HepG2 (cell line): Measurements from ENCODE around the gene C2CD4A. TPM values are rescaled to one million over a fixed set of nuclear protein-coding genes. Genes with fewer than 3 reads are reported as not detected.

ENCODE experiments used
- ATAC-seq: fragments of 200-7000 bp; cut with Tn5 transposase; 3 replicates; pipeline ENCODE4 v1.9.1; 2020; ENCODE audit warnings: mild to moderate bottlenecking, moderate library complexity
- BruUV-seq: library from RNA; stranded (reverse); fragments of 400-500 nt; replicated peaks from 2 replicates; lab custom pipeline; 2021; lab: Mats Ljungman, UMichigan
- CTCF ChIA-PET: fragments of 300-600 bp; formaldehyde crosslinking; extraction: SDS; loops from one replicate; lab custom pipeline; 2021; ENCODE audit warnings: low total read pairs, inconsistent platforms, low intra/inter-chr PET ratio; lab: Yijun Ruan, JAX
- POLR2A ChIA-PET: fragments of 350-600 bp; sonication (Branson Sonifier 250); formaldehyde crosslinking; loops from one replicate; lab custom pipeline; 2020; ENCODE audit warnings: antibody characterized with exemption, inconsistent platforms; lab: Yijun Ruan, JAX
- DNase-seq: peaks from one replicate; pipeline ENCODE4 v3.0.0-alpha.2; 2015; ENCODE audit warnings: low spot score
- FAIRE-seq: peaks from 3 replicates; lab custom pipeline; 2011; peaks lifted over from hg19 to GRCh38; lab: Jason Lieb, UNC
- H2AFZ ChIP-seq: one replicate; pipeline ENCODE4 v1.6.1; 2011; ENCODE audit warnings: low read length, inconsistent platforms
- H3K27ac ChIP-seq: fragments of 300-600 bp; 3 replicates; pipeline ENCODE4 v1.8.0; 2011; ENCODE audit warnings: mixed run types, mild to moderate bottlenecking, mixed read lengths, low read length, inconsistent platforms; ENCODE audit not compliant: insufficient read depth; ENCODE audit errors: extremely low read length
- H3K27me3 ChIP-seq, 2 experiments: fragments of 200-600 bp in 1 of 2; 2 replicates in 1 of 2; 3 replicates in 1 of 2; pipeline versions ENCODE4 v1.6.0 to v1.8.0; 2011; ENCODE audit warnings: low read length in 2 of 2, mild to moderate bottlenecking in 2 of 2, moderate library complexity in 2 of 2, inconsistent platforms in 1 of 2; ENCODE audit not compliant: insufficient read depth in 2 of 2, control insufficient read depth in 1 of 2
- H3K36me3 ChIP-seq, 2 experiments: fragments of 200-600 bp in 1 of 2; replicated peaks in 1 of 2; 2 replicates in 1 of 2; 3 replicates in 1 of 2; pipeline versions ENCODE4 v1.5.1 to v1.8.0; 2011; ENCODE audit warnings: low read length in 2 of 2, inconsistent platforms in 1 of 2; ENCODE audit not compliant: insufficient read depth in 2 of 2, control insufficient read depth in 1 of 2
- H3K4me1 ChIP-seq: 2 replicates; pipeline ENCODE4 v1.5.1; 2012; ENCODE audit warnings: low read length, inconsistent platforms; ENCODE audit not compliant: insufficient read depth
- H3K4me2 ChIP-seq: 2 replicates; pipeline ENCODE4 v1.6.0; 2011; ENCODE audit warnings: low read depth, low read length, inconsistent platforms
- H3K4me3 ChIP-seq, 3 experiments: fragments of 200-600 bp in 1 of 3; sonication (generic), shearing (Covaris generic) in 1 of 3; replicated peaks in 1 of 3; 2 replicates each; pipeline ENCODE4 v1.5.1; 2011 to 2016; ENCODE audit warnings: low read length in 3 of 3, inconsistent platforms in 2 of 3, low read depth in 2 of 3, mild to moderate bottlenecking in 2 of 3, control low read depth in 1 of 3, mixed read lengths in 1 of 3; ENCODE audit not compliant: insufficient read depth in 1 of 3
- H3K79me2 ChIP-seq: one replicate; pipeline ENCODE4 v1.6.1; 2011; ENCODE audit warnings: low read length, inconsistent platforms; ENCODE audit not compliant: insufficient read depth
- H3K9ac ChIP-seq: 2 replicates; pipeline ENCODE4 v1.6.0; 2011; ENCODE audit warnings: mild to moderate bottlenecking, low read depth, low read length, inconsistent platforms; ENCODE audit not compliant: insufficient read depth
- H3K9me3 ChIP-seq: 2 replicates; pipeline ENCODE4 v1.5.1; 2012; ENCODE audit warnings: mild to moderate bottlenecking, low read length
- H4K20me1 ChIP-seq: 2 replicates; pipeline ENCODE4 v1.6.0; 2011; ENCODE audit warnings: inconsistent platforms, mild to moderate bottlenecking, low read length, moderate library complexity; ENCODE audit not compliant: insufficient read depth
- ASH2L ChIP-seq: fragments of 300-600, 200-600 bp; sonication (generic); IDR thresholded peaks from 2 replicates; pipeline ENCODE4 v1.7.0; 2017; ENCODE audit warnings: low read depth, mild to moderate bottlenecking, moderate library complexity, mixed read lengths, low read length; ENCODE audit not compliant: insufficient read length
- JUNB ChIP-seq: sonication (generic); formaldehyde crosslinking; IDR thresholded peaks from 2 replicates; pipeline ENCODE4 v1.8.0; 2022; ENCODE audit warnings: missing genetic modification reagents, mild to moderate bottlenecking, borderline replicate concordance
- MIXL1 ChIP-seq: IDR thresholded peaks from 2 replicates; pipeline ENCODE4 v1.6.1; 2016
- PPARG ChIP-seq: conservative IDR thresholded peaks from 2 replicates; pipeline ENCODE4 v1.6.1; 2016; ENCODE audit warnings: missing biosample characterization, missing genetic modification reagents
- RARA ChIP-seq: IDR thresholded peaks from 2 replicates; pipeline ENCODE4 v1.6.1; 2016; ENCODE audit warnings: missing genetic modification reagents, missing compliant biosample characterization
- ZNF292 ChIP-seq: sonication (generic); formaldehyde crosslinking; IDR thresholded peaks from 2 replicates; pipeline ENCODE4 v1.8.1; 2022; ENCODE audit warnings: mild to moderate bottlenecking, low read depth, missing genetic modification reagents, borderline replicate concordance
- WGBS: methylation state at CpG from one replicate; pipeline ENCODE4 v1.1.6; 2017; ENCODE audit warnings: low lambda C conversion rate; 5-methylcytosine and 5-hydroxymethylcytosine counted together
- in situ Hi-C: cut with HindIII; loops from 2 replicates; pipeline ENCODE4 v1.10.0; 2017; ENCODE audit warnings: low pct_unique_long_range_greater_than_20kb; ENCODE audit not compliant: extremely low pct_ligation_motif_present
- intact Hi-C: fragments of 100-400 bp; cut with micrococcal nuclease; formaldehyde crosslinking; loops from one replicate; pipeline ENCODE4 v1.10.0; 2022; ENCODE audit not compliant: unreplicated experiment
- polyA plus RNA-seq, 8 experiments: library from polyadenylated mRNA; depleted of rRNA in 3 of 8; stranded (reverse) in 7 of 8; unstranded in 1 of 8; fragments of >200 nt; fragmentation: Illumina TruSeq in 4 of 8; extraction: Trizol in 4 of 8; gene quantifications; 2 replicates each; pipeline versions ENCODE4 v1.2.1 to v1.2.3, GENCODE V29; 2011 to 2016; ENCODE audit warnings: low read depth in 4 of 8, missing spikeins in 1 of 8, mixed read lengths in 1 of 8; ENCODE audit not compliant: insufficient read depth in 1 of 8
- total RNA-seq, 5 experiments: library from RNA; depleted of rRNA; stranded (reverse); fragments of >200 nt; fragmentation: Illumina TruSeq; extraction: Trizol; gene quantifications; 2 replicates each; pipeline ENCODE4 v1.2.3, GENCODE V29; 2016; ENCODE audit warnings: low read depth in 1 of 5
- TF ChIP-seq, protein P1 (sequence below): sonication (generic); formaldehyde crosslinking; IDR thresholded peaks from 2 replicates; pipeline ENCODE4 v1.5.1; 2020; ENCODE audit warnings: mild to moderate bottlenecking, missing genetic modification reagents

C2CD4A gene
- total and polyA plus RNA-seq, 2 of the 13 experiments (the other 11 are each of a cell fraction or from before 2014, with no cell fraction given) = 0.20 TPM; not detected in 1

DNA sequence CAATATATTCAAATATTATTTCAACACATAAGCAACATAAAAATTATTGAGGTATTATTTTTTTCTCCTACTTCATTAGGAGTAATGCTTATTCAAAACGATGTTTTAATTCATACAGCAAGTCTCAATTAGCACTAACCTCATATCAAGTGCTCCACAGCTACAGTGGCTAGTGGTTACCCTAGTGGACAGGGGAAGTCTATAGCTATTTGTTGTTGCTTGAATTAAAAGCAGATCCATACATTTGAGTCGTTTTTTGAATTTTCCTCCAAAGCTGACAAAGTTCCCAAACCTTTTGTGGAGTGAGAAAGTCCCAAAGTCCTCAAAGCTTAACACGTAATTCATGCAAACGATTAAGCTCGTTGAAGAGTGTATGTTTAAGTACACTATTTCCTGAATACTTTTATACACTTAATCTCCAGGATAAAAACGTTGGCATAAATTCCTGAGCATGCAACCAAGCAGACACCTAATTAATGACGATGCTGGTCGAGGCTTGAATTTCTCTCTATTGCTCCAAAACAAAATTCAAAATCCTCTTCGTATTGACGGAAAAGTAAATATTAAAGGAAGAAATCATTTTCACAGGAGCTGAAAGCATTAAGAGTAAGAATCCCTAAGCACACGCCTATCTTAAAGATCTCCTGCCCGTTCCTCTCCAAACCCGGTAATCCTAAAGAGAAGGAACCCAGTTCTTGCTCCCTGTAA lies 7.5 kb upstream of the C2CD4A start:
- intact Hi-C loops (no loop called here), in situ Hi-C loops (no loop called here)
- Histone ChIP-seq H3K27ac (peak overlapping the region; percentile 75), H3K4me1 (peaks cover 36% of the 10 kb centered on the region), H3K4me3 (peak overlapping the region; percentile 80 to 96 (median 95)), H3K36me3 (no peaks in the 10 kb centered on the region), H3K9ac (peak overlapping the region; percentile 83), H3K4me2 (peak overlapping the region; percentile 95), H3K79me2 (peaks cover 34% of the 10 kb centered on the region), H4K20me1 (no peaks in the 10 kb centered on the region), H3K27me3 (peaks cover 0 to 3% of the 10 kb centered on the region in 2 experiments; a peak in 1 of 5 replicates), H3K9me3 (no peaks in the 10 kb centered on the region), H2AFZ (peak overlapping the region; percentile 69)
- POLR2A ChIA-PET = no interaction called here
- TSS peak; percentile 60 for BruUV-seq
- no peak for DNase-seq
- CTCF ChIA-PET = no interaction called here
- WGBS = 2% methylated on average over 13 of the region's 13 CpGs
- FAIRE-seq = no peak
- TF ChIP-seq ASH2L (no peak), PPARG (CRISPR knock-in tag) (no peak), MIXL1 (no peak), RARA (CRISPR knock-in tag) (no peak), JUNB (CRISPR knock-in tag) (no peak), ZNF292 (0 out of 2 replicates have a peak, but pooled peaks have one; percentile 1)
- TF ChIP-seq, protein P1, sequence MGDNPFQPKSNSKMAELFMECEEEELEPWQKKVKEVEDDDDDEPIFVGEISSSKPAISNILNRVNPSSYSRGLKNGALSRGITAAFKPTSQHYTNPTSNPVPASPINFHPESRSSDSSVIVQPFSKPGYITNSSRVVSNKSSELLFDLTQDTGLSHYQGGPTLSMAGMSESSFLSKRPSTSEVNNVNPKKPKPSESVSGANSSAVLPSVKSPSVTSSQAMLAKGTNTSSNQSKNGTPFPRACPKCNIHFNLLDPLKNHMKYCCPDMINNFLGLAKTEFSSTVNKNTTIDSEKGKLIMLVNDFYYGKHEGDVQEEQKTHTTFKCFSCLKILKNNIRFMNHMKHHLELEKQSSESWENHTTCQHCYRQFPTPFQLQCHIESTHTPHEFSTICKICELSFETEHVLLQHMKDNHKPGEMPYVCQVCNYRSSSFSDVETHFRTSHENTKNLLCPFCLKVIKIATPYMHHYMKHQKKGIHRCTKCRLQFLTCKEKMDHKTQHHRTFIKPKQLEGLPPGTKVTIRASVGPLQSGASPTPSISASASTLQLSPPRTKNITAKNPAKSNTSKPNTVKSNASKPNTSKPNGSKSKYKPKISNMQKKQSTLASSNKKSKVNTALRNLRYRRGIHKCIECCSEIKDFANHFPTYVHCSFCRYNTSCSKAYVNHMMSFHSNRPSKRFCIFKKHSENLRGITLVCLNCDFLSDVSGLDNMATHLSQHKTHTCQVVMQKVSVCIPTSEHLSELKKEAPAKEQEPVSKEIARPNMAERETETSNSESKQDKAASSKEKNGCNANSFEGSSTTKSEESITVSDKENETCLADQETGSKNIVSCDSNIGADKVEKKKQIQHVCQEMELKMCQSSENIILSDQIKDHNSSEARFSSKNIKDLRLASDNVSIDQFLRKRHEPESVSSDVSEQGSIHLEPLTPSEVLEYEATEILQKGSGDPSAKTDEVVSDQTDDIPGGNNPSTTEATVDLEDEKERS (CRISPR knock-in tag) = 0 out of 2 replicates have a peak, but pooled peaks have one; percentile 2
- no peak for ATAC-seq
